Ammon's horn (tissue), 1 donor: ENCODE measurements around the gene ANKH.

Experiments used
- DNase-seq: peaks from one replicate; pipeline ENCODE4 v3.0.0-alpha.2; 2016; ENCODE audit warnings: low spot score

ANKH gene

DNA sequence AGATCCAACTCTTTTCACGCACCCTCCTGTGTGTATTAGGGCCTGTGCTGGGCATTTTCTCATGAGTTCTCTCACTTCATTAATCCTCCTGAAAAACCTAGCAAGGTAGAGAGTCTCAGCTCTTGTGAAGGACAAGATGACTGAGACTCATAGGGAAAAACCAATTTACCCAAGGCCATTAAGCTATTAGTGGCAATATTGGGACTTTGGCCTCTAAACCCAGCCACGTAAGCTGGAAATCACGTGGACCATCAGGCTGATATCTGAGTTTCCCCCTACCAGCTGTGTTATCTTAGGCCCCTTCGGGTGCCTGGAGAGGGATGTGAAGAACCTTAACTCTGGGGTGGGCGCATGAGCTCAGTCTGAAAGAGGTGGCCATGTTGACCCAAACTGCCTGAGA lies 80.7 kb downstream of the ANKH start:
- no peak for DNase-seq

DNA sequence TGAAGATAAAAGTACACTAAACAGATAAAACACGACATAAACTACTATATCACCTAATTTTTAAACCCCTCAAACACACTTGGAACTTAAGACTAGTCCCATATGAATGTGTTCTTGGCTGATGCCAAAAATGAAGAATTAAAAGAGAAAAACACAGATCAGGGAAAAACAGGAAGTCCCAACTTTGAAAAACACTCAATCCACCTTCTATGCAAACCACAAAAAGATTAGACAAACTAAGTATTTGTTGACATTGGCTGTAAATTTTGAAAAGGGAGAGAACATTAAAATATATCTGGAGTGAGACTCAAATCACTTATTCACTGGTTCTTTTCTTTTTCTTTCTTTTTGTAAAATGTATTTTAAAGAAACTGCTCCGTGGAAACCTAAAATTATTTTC lies 81.4 kb downstream of the ANKH start:
- DNase-seq: no peak

DNA sequence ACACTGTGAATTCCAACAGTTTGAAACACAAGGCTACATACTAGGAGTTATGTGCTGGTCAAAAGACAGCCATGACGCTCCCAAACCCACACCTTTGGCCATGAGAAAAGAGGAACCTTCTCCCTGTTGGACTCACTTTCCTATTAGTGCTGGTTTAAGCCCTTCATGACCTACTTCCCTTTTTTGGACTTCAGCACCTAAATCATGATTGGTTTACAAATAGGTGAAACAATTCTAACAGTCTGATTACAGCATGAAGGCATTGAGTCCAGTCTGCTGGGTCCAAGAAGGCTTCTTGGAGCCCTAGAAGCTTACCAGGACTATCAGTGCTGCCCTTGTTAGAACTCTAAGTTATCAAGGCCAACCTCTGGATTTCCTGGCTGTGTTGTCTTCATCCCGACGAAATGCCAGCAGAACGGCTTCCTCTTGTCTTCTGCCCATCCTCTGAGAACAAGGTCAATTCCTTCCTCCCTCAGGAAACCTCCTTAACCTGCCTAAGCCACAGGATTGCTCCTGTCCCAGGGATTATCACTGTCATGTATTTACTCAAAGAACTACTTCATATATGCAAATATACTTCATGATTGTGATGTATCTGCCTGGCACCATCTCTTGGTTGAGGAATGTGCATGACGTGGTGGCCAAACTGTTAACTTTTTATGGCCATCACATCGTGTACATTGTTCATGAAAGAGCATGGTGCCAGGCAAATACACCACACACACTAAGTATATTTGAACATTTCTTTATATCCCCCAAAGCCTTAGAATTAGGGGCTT lies 83.6 kb downstream of the ANKH start:
- no peak for DNase-seq

DNA sequence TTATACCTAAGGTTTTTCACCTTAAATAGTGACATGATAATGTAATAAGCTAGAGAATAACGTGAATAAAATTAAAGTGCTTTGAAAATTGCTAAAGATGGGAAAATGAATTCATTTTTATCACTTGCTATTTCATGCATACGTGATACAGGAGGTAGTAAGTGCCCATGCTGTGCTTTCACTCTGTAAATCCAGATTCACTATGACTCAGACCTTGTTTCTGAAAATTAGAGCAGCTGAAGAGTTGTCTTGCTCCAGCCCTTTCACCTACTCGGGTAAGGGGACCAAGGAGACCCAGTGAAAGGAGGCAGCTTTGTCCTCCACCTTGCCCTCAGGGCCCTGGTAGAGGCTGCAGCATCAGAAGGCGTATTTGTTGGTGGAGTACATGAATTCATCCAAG lies 87.9 kb downstream of the ANKH start:
- DNase-seq: no peak

DNA sequence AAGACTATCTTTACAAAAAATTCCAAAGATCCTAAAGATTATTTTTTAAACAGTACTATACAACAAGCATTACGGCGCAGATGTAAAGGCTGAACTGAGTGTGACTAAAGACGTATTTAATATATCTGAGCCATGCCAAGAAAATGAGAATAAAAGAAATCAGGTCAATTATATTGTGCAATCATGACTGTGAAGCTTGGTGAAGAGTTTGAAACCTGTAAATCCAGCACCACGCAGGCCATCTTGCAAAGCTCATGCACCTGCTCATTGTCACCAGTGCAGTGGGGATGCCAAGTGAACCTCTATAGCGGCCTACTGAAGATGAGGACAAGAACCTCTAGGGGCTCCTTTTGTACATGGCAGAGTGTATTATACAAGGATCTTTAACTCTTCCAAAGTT lies 89.0 kb downstream of the ANKH start:
- no peak for DNase-seq

DNA sequence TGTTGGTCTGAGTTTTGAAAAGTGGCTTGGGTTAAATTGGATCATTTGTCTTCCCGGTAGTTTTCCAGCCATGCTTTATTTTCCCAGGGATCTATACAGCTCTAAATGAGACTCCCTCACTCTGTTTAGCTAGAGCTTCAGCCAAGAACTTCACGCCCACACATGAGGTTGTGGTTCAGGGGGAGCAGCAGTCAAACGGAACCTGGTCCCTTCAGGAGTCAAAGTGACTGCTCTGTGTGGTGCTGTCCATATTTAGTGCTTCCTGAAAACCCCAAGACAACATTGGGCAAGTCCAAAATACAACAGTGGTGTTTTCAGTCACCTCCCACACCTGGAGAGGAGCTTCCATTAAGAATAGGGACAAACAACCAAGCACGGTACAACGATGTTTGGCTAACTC lies 90.5 kb downstream of the ANKH start:
- no peak for DNase-seq

DNA sequence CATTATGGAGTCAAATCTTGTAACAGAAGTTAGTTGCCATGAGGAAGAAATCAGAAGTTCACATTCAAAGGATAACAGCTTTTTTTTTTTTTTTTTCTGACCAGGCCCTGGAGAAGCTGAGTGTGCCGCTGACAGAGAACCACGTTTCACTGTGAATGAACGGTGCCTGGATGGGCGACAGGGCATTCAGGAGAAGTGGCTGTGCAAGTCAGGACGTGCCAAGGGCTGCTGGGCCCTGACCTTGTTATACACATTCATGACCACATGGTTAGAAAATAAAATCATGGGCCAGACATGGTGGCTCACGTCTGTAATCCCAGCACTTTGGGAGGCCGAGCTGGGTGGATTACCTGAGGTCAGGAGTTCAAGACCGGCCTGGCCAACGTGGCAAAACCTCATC lies 91.6 kb downstream of the ANKH start:
- DNase-seq: no peak

DNA sequence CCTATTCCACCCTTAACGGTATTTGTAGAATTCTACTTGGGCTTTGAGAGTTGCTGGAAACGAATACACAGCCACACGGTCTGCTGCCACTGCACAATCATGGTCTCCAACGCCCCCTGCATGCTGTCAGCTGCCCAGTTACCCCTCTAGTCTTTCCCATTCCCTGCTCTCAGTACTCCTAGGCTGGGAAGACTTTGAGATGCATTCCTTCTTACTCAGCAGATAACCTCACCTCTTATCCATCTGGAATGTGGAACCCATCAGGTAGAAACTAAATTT lies 92.8 kb downstream of the ANKH start:
- DNase-seq: no peak

DNA sequence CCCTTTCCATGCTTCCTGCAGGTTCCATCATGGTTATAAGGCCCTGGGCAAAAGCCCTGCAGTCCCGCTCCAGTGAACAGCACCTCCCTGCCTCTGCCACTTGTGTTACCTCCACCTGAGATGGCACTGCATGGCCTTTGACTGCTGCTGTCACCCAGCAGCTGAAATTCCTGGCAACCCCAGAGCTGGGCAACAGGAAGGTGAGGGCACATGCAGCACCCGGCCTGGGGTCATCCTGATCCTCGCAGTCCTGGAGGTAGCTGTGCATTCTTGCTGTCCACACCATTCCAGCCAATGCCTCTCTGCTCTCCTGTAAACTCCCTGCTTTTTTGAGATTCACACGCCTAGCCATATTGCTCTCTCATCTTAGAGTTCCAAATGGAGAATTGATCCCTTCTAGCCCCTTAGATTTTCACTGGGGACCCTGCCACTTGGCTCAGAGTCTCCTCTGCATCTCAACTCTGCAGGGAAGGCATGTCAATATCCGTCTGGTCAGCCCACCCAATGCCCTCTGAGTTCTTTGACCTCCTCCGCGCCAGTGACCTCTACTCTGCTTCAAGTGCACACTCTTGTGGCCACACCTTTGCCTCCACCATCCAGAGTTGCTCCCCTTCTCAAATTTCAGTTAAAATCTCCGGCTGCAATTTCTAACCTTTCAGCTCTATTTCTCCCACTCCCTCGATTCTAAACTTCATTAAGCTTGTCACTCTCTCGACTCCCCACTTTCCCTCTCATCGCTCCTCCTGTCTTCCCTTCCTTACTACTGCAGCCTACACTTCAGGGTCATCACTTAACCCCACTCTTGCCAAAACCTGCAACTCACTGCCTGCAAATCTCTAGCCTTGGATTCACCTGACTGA lies 93.4 kb downstream of the ANKH start:
- no peak for DNase-seq

DNA sequence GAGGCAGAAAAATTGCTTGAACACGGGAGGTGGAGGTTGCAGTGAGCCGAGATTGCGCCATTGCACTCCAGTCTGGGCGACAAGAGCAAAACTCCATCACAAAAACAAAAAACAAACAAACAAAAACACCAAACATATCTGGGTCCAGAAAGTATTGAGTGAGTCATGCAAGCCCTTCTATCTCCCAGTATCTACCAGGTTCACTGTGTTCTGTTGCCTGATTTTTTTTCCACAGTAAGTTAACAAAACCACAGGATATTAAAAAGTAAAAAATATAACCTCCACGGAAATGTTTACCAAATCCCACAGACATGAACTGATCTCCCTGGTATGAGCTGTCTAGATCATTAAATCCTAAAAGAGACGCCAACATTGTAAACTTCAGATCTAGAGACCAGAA lies 94.4 kb downstream of the ANKH start:
- no peak for DNase-seq

DNA sequence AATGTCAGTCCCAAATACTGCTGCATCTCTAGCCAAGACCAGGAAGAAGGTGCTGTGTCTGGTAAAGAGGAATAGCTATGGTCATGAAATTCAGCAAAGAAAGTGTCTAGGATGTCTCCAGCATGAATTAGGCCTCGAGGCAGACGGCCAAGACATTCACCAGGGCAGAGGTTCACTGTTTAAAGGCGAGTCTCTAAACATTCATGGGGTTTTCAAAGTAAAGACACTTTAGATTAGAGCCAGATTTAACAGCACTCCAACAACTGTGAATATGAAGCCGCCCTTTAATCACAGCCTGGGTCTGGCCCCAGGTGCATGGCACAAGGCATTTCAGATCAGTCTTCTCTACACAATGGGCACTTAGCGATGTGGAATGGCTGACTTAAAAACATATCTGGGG lies 95.0 kb downstream of the ANKH start:
- no peak for DNase-seq

DNA sequence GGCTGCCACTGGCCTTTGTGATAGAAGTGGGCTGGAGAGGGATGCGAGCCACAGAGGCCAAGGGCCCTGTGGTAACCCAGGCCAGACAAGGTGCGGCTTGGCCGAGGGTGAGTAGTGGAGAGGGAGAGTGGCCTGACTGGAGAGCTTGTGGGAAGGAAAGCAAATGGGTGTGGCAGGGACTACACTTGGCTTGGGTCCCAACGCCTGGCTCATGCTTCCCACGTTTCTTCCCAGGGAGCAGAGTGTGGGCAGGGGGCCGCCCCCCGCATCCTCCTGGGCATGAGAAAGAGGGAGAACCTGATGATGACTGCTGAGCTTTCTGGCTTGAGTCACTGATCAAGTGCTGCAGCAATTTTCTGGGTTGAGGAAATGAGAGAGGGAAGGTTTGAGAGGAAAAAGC lies 95.7 kb downstream of the ANKH start:
- no peak for DNase-seq

DNA sequence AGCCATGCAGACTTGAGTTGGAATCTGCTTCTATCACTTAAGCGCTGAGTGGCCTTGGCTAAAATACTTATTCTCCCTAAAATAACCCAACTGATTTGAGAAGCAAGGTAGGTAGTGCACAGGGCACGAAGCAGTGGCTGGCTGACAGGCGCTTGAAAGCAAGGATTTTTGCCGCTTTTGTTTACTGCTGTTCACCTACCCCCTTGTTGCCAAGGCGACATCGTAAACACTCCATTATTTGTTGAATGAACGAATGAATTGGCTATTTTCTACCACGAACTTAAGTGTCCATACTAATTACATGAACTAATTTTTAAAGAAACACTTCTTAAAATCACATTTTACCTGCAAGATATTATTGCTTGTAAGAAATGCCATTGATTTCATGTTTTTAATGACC lies 98.0 kb downstream of the ANKH start:
- DNase-seq: no peak

DNA sequence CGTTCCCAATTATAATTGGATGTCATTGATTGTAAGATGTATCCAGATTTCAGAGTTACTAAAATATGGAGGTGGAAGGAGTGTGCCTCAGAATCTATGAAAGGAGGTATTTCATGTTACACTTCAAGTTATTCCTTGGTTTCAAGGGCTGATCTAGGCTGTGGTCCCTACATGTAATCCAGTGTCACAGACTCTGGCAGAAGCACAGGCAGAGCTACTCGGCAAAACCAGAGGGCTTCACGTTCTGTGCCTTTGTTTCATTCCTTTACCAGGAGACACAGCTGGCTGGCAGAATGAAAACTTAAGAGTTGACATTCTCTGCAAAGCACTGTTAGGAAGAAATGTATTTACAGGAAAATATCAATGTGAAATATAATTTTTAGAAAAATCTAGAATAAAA lies 99.6 kb downstream of the ANKH start:
- DNase-seq: no peak

DNA sequence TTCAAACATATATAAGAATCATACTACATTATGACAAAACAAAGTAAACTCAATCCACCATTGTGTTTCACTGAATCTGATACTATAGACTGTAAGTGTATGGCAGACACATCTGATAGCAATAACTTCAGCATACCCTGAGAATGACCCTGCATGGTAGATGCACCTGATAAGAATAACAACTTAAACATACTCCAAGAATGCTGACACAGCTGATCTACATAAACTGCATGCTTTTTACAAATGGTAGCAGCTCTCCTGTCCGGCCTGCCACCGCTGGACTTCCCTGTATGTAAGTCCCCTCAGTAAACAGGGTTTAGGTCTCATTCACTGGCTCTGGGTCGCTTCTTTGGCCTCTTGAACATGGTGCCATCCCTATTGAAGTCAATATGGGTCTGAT lies 100.4 kb downstream of the ANKH start:
- no peak for DNase-seq

DNA sequence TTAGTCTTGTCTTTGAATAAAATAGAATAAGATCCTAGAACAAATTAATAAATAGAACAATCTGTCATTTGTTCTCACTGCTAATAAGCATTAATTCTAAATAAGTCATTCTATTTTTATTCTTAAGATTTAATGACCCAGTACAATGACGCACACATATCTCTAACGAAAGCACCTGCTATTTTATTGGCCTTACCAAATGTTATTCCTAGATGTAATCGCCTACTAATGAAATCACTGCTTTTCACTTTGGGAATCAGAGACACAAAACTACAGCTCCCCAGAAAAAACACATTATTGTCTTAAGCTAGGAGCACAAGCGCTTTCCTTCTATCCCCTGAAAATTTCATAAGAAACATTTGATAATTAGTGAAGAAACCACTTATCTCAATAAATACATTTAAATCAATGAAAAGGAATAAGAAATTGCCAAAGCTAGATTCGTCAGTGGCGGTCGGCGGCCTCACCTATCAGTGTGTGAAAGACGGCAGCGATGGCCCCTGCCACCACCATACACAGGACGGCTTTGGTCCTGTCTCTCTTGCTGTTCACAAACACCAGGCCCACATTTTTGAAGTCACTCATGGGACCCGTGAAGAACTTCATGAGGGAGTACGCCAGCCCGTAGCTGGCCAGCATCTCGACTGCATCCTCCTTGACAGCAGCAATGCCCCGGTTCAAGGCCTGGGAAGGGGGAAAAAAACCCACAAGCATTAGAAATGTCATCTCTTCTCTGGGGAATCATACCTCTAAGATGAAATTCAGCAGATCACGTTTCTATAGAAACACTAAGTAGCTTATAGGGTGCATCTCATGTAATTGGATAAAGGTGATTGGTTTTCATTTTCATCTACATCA lies 102.8 kb downstream of the ANKH start:
- no peak for DNase-seq

DNA sequence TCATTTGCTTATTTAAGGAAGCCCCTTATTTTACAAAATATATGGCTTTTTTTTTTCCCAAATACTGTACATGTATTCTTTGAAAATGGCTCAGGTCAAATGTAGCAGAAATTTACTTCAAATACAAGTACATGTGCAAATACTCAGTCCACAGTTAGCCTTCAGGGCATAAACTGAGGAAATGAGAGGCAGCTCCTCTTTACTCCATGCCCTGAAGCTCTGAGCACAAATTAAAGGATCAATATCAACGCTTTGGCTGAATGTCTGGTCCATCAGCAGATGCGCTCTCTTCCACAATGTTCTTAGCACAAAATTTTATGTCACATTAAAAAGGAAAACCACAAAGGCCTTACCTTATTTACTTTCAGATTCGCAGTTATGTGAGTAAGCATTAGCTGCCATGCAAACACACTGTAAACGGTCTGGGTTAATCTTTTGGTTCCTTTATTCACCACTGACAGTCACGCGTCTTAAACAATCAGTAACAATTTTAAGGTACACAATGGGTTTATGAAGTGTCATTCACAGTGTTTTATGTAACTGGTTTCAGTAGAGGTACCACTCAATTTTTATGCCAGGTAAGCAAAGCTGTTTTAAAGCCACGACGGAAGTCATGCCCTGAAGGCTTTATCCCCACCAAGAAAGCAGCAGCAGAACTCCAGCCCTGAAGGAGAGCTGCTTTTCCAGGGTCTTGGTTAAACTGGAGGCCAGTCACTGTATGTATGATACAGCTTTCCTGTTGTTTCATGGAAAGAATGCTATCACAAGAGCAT lies 103.7 kb downstream of the ANKH start:
- no peak for DNase-seq

DNA sequence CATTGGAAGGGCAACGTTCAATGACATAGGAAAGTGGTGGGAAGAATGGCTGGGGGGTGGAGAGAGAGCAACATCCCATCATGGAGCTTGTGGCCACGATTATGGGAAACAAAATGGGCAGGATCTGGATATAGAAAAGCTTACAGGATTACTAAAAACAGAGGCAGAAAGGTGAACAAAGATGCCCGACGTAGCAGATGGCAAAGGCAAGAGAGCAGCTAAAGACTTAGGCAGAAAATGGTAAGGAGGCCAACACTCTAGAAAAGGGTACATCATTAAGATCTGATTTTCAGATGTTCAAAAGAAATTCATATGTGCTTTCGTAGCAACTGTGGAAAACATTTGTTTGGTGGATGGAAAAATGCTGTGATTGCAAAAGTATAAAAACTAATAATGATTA lies 104.5 kb downstream of the ANKH start:
- DNase-seq: no peak

DNA sequence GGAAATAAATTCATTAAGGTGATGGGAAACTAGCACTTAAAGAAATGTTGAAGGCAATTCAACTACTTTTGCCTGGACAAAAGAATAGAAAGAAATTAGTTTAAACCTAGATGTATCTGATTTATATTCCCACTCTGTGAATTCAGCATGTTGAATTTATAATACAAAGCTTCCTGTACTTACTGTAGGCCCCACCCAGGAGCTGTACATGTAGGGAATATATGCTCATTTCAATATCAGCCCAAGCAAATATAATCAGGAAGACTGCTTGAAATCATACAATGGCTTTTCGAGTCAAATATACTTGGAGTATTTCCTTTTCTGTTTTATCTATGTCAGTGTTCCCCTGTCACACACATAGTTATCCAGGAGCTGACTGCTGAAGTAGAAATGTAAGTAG lies 105.0 kb downstream of the ANKH start:
- no peak for DNase-seq

DNA sequence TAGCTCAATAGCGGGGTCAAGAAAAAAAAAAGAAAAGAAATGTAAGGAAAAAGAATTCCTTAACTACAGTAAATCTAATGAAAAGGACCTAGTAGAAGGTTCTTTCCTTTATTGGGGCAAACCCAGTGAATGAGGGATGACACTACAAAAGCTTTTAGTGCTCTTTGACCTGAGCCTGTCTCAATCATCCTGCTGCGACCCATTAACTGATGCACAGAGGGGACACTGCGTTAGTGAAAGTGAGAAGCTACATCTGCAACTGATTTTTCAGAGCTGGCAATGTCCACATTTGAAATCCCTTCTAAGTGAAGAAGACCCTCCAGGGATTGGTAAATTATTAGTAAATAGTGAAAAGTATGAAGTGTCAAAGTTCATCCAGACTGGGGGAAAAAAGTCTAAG lies 106.0 kb downstream of the ANKH start:
- no peak for DNase-seq

DNA sequence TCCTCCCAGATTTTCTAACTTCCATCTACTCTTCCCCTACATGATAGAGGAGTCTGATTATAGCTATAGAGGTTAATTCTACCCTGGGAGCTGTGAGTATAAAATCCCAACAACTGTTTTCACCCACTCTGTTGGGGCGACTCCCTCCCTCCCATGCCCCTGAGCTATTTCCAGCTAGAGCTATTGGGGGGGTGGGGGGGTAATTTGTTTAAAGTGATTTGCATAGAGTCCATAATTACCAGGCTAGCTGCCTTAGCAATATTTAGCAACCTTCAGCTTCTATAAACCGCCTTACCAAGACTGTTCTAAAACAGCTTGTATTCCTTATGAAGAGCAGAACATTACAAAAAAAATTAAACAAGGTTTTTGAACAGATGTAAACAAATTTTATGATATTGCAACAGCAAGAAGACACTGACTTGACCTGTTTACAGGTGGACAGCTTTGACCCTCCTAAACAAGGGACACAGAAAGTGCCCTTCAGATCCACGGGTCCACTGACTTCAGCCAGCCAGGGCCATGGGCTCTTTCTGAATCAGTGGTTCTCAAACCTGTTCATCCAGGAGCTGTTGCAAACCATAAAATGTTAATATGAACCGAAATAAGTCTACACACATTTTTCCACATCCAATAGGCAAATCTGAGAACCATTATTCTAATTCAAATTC lies 108.9 kb downstream of the ANKH start:
- DNase-seq: no peak
